Measurements from ENCODE around the gene FBXO7. TPM values are rescaled to one million over a fixed set of nuclear protein-coding genes. Genes with fewer than 3 reads are reported as not detected.

FBXO7 gene
- total and polyA plus RNA-seq, 4 donors: 106 to 117 (median 108) TPM

GRCh38 chr22:32533265-32534111 is 58.9 kb downstream of the FBXO7 start:
- 80% methylated on average over 15 of the region's 15 CpGs for WGBS (ENCODE audit: insufficient coverage)
- peaks cover 65% of the 10 kb centered on the region for H3K4me1 ChIP-seq (ENCODE audit: control insufficient read depth, insufficient read depth, low read length)
- H3K9me3 ChIP-seq (ENCODE audit: control insufficient read depth, insufficient read depth, low read length): no peaks in the 10 kb centered on the region
- H3K36me3 ChIP-seq (ENCODE audit: control insufficient read depth, insufficient read depth, low read length): peaks cover 21% of the 10 kb centered on the region
- no peak for DNase-seq (ENCODE audit: low read depth in 4 of 6, low spot score in 6 of 6)
- H3K27me3 ChIP-seq (ENCODE audit: control insufficient read depth, insufficient read depth, low read length): no peaks in the 10 kb centered on the region
- H3K27ac ChIP-seq (ENCODE audit: low read depth, low read length): peak overlapping the region; percentile 71
- H3K4me3 ChIP-seq (ENCODE audit: low read depth, low read length): no peak overlapping the region

DNA sequence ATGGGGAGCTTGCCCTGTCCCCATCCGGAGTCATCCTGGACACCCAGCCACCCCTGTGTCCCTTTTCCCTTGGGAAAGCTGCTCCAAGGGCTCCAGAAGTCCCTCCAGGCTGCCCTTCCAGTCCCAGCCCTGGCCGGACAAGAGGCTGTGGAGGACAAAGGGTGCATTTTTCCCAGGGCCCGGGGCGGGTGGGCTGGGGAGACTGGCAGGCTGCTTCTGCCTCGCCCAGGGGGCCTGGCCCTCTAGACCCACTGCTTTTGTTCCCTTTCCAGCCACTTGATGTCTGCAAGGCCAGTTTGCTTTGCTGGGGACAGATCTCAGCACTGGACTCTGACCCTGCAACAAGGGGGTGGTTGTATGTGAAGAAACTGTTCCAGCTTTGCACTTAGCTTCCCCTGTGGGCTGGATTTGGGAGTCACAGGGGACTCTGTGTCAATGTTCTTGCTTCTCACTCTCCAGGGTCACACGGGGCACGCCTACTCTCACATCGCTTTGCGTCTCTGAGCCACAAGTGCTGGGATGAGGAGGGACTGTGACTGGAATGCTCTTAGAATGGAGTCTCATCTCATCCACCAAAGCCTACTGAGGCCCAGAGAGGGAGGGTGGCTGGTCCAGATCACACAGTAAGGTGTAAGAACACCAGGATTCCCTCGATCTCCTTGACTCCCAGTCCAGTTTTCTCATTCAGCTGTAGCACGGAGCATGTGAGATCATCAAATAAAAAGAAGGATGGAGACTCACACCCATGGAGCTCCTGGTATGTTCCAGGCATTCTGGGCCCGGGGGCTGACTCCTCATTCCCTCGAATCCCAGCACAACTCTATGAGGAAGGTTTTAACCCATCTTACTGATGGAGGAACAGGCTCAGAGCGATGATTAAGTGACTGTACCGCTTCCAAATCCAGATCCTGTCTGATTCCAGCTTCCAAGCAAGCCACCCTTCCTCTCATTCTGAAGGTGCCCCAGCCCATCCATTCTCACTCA is 59.9 kb downstream of the FBXO7 start:
- peaks cover 55% of the 10 kb centered on the region for H3K4me1 ChIP-seq (ENCODE audit: control insufficient read depth, insufficient read depth, low read length)
- 48% methylated on average over 7 of the region's 15 CpGs for whole genome bisulfite sequencing (ENCODE audit: insufficient coverage)
- no peaks in the 10 kb centered on the region for H3K9me3 ChIP-seq (ENCODE audit: control insufficient read depth, insufficient read depth, low read length)
- peaks cover 16% of the 10 kb centered on the region for H3K36me3 ChIP-seq (ENCODE audit: control insufficient read depth, insufficient read depth, low read length)
- H3K27ac ChIP-seq (ENCODE audit: low read depth, low read length): peak overlapping the region; percentile 71
- H3K27me3 ChIP-seq (ENCODE audit: control insufficient read depth, insufficient read depth, low read length): no peaks in the 10 kb centered on the region
- H3K4me3 ChIP-seq (ENCODE audit: low read depth, low read length): no peak overlapping the region
- peak in 1 of 6 donors; percentile 67 for DNase-seq (ENCODE audit: low read depth in 4 of 6, low spot score in 6 of 6)

GRCh38 chr22:32535531-32536190 is 61.0 kb downstream of the FBXO7 start:
- 87% methylated on average over 11 of the region's 11 CpGs for WGBS (ENCODE audit: insufficient coverage)
- Histone ChIP-seq H3K4me3 (ENCODE audit: low read depth, low read length) (no peak overlapping the region), H3K36me3 (ENCODE audit: control insufficient read depth, insufficient read depth, low read length) (peaks cover 14% of the 10 kb centered on the region), H3K27me3 (ENCODE audit: control insufficient read depth, insufficient read depth, low read length) (no peaks in the 10 kb centered on the region), H3K27ac (ENCODE audit: low read depth, low read length) (peak overlapping the region; percentile 37), H3K9me3 (ENCODE audit: control insufficient read depth, insufficient read depth, low read length) (no peaks in the 10 kb centered on the region), H3K4me1 (ENCODE audit: control insufficient read depth, insufficient read depth, low read length) (peaks cover 49% of the 10 kb centered on the region)
- DNase-seq (ENCODE audit: low read depth in 4 of 6, low spot score in 6 of 6): no peak

GRCh38 chr22:32536352-32536751 is 61.7 kb downstream of the FBXO7 start:
- Histone ChIP-seq H3K27ac (ENCODE audit: low read depth, low read length) (no peak overlapping the region), H3K4me1 (ENCODE audit: control insufficient read depth, insufficient read depth, low read length) (peaks cover 45% of the 10 kb centered on the region)

GRCh38 chr22:32538521-32538920 is 63.9 kb downstream of the FBXO7 start:
- WGBS (ENCODE audit: insufficient coverage): 93% methylated on average over 6 of the region's 7 CpGs
- H3K9me3 ChIP-seq (ENCODE audit: control insufficient read depth, insufficient read depth, low read length): no peaks in the 10 kb centered on the region
- no peak for DNase-seq (ENCODE audit: low read depth in 4 of 6, low spot score in 6 of 6)
- peaks cover 4% of the 10 kb centered on the region for H3K36me3 ChIP-seq (ENCODE audit: control insufficient read depth, insufficient read depth, low read length)
- H3K4me3 ChIP-seq (ENCODE audit: low read depth, low read length): no peak overlapping the region
- no peak overlapping the region for H3K27ac ChIP-seq (ENCODE audit: low read depth, low read length)
- peaks cover 34% of the 10 kb centered on the region for H3K4me1 ChIP-seq (ENCODE audit: control insufficient read depth, insufficient read depth, low read length)
- no peaks in the 10 kb centered on the region for H3K27me3 ChIP-seq (ENCODE audit: control insufficient read depth, insufficient read depth, low read length)

More at GRCh38 chr22:32536352-32536751, 61.7 kb downstream of the FBXO7 start:
- no peak for DNase-seq (ENCODE audit: low read depth in 4 of 6, low spot score in 6 of 6)
- H3K36me3 ChIP-seq (ENCODE audit: control insufficient read depth, insufficient read depth, low read length): peaks cover 14% of the 10 kb centered on the region
- H3K27me3 ChIP-seq (ENCODE audit: control insufficient read depth, insufficient read depth, low read length): no peaks in the 10 kb centered on the region
- WGBS (ENCODE audit: insufficient coverage): 93% methylated on average over 2 of the region's 2 CpGs
- H3K4me3 ChIP-seq (ENCODE audit: low read depth, low read length): no peak overlapping the region
- no peaks in the 10 kb centered on the region for H3K9me3 ChIP-seq (ENCODE audit: control insufficient read depth, insufficient read depth, low read length)

DNA sequence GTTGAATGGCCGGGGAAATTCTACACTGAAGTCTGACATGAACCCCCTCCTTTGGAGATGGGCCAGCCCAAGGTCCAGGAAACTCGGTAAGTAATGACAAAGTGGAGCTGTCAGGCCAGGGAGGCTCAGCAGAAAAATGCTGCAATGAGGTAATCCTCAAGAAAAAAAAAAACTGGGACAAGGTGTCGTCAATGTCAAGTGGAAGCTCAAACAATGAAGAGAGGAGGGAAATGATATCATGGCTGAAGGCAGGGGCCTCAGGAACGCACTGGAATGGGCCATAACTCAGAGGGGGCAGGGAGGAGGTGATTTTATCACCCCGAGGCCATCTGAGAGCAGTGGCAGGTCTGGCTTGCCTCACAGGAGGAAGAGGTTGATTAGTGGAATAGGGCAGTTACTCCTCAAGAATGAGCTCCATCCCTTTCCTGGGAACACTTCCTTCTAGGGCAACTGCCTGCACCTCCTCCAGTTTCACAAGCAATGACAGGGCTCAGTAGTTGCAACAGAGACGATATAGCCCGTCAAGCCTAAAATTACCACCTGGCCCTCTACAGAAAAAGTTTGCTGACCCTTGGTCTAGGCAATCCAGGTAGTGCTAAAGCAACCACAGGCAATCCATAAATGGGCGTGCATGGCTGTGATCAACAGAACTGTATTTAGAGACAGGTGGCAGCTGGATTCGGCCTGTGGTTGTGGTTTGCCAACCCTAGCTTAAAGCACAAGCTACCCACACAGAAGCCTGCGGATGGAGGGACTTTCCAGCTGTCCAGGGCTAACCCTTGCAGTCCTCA is 65.2 kb downstream of the FBXO7 start:
- H3K9me3 ChIP-seq (ENCODE audit: control insufficient read depth, insufficient read depth, low read length): no peaks in the 10 kb centered on the region
- H3K4me1 ChIP-seq (ENCODE audit: control insufficient read depth, insufficient read depth, low read length): peaks cover 21% of the 10 kb centered on the region
- no peak overlapping the region for H3K4me3 ChIP-seq (ENCODE audit: low read depth, low read length)
- H3K27me3 ChIP-seq (ENCODE audit: control insufficient read depth, insufficient read depth, low read length): no peaks in the 10 kb centered on the region
- peaks cover 3% of the 10 kb centered on the region for H3K36me3 ChIP-seq (ENCODE audit: control insufficient read depth, insufficient read depth, low read length)
- peak in 1 of 6 donors; percentile 42 for DNase-seq (ENCODE audit: low read depth in 4 of 6, low spot score in 6 of 6)
- H3K27ac ChIP-seq (ENCODE audit: low read depth, low read length): no peak overlapping the region
- WGBS (ENCODE audit: insufficient coverage): 59% methylated on average over 10 of the region's 10 CpGs

GRCh38 chr22:32541481-32541880 is 66.9 kb downstream of the FBXO7 start:
- H3K4me3 ChIP-seq (ENCODE audit: low read depth, low read length): no peak overlapping the region
- no peaks in the 10 kb centered on the region for H3K36me3 ChIP-seq (ENCODE audit: control insufficient read depth, insufficient read depth, low read length)
- DNase-seq (ENCODE audit: low read depth in 4 of 6, low spot score in 6 of 6): no peak
- H3K9me3 ChIP-seq (ENCODE audit: control insufficient read depth, insufficient read depth, low read length): no peaks in the 10 kb centered on the region
- no peak overlapping the region for H3K27ac ChIP-seq (ENCODE audit: low read depth, low read length)
- no peaks in the 10 kb centered on the region for H3K27me3 ChIP-seq (ENCODE audit: control insufficient read depth, insufficient read depth, low read length)
- peaks cover 8% of the 10 kb centered on the region for H3K4me1 ChIP-seq (ENCODE audit: control insufficient read depth, insufficient read depth, low read length)
- 96% methylated on average over 7 of the region's 13 CpGs for WGBS (ENCODE audit: insufficient coverage)

- H3K4me3 ChIP-seq (ENCODE audit: low read depth, low read length): no peak overlapping the region
- WGBS (ENCODE audit: insufficient coverage): 92% methylated on average over 8 of the region's 8 CpGs
- H3K36me3 ChIP-seq (ENCODE audit: control insufficient read depth, insufficient read depth, low read length): no peaks in the 10 kb centered on the region
- no peaks in the 10 kb centered on the region for H3K27me3 ChIP-seq (ENCODE audit: control insufficient read depth, insufficient read depth, low read length)
- peaks cover 12% of the 10 kb centered on the region for H3K4me1 ChIP-seq (ENCODE audit: control insufficient read depth, insufficient read depth, low read length)
- H3K9me3 ChIP-seq (ENCODE audit: control insufficient read depth, insufficient read depth, low read length): no peaks in the 10 kb centered on the region
- no peak overlapping the region for H3K27ac ChIP-seq (ENCODE audit: low read depth, low read length)
- DNase-seq (ENCODE audit: low read depth in 4 of 6, low spot score in 6 of 6): peak in 1 of 6 donors; percentile 59
Observed at GRCh38 chr22:32542066-32542676, 67.6 kb downstream of the FBXO7 start.
